NCI-H2107 treated with DMSO at 0.1 percent for 48 hours (cell line): Measurements from ENCODE around the gene MED7.
"Not testable (repeated sequence)": the region's sequence is repeated elsewhere in the genome, so short reads cannot be mapped to it uniquely, and the experiment has no call there.

Source experiments
- DNase-seq: peaks from one replicate; lab custom pipeline; 2025; ENCODE audit not compliant: unreplicated experiment; lab: John Stamatoyannopoulos, UW

The MED7 gene

GRCh38 chr5:157142317-157143126, at the start of gene MED7:
TSS of gene MED7 (minus strand) at chr5:157142865. CDS start at chr5:157139431, 3,434 bp downstream.
- peak; percentile 93 for DNase-seq

DNA sequence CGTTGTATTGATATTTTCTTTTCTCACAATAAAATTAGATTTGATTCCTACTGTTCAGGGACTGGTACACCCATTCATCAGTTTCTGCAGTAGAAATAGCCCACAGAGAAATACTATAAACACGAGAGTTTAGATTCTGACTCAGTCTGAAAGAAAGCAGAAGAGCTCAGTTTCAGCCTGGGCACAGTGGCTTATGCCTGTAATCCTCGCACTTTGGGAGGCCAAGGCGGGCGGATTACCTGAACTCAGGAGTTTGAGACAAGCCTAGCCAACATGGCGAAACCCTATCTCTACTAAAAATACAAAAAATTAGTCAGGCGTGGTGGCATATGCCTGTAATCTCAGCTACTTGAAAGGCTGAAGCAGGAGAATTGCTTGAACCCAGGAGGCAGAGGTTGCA, 46.6 kb upstream of the MED7 start:
- no peak for DNase-seq

DNA sequence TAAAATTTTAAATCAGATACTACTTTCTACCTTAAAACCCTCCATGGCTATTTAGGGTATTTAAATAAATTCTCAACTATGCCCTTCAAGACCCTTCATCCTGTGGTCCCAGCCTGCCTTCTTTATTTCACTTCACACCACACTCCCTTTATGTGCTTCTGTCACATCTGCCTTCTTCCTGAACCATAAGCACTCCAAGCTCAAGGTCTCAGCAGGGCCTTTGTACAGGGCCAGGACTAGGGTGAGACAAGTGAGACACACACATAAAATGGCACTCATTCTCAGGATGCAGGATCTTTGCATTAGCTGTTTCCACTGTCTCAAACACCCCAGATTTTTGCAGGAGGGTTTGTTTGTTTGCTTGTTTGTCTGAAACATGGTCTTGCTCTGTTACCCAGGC, 45.6 kb upstream of the MED7 start:
- DNase-seq, result no peak

DNA sequence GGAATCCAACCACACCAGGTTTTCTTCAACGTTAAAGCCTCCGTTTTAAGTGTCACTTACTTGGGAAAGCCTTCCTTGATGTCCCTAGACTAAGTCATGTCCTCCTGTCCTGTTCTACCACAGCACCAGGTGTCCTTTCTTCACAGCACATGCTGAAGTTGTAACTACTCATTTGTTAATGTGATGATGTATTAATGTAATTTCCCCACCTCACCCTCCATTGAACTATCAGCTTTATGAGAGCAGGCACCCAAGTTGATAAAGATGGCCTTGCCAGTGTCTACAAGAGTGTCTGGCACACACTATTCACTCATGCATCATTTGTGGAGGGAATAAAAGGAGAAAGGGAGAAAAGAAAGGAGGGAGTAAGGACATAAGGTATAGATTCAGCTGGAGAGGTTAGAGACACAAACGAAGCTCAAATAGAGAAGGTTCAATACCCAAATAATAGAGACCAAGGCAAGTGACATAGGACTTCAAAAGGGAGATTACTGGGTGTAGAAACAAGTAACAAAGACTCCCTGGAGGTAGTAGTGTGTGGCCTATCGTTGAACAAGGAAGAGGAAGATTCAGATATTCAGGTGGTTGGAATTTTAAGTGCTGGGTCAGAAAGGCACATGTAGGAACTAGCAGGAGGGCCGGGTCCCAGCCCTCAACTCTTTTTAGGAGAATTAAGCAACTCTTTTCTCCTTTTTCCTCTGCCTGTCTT, 44.5 kb upstream of the MED7 start:
- no peak for DNase-seq

DNA sequence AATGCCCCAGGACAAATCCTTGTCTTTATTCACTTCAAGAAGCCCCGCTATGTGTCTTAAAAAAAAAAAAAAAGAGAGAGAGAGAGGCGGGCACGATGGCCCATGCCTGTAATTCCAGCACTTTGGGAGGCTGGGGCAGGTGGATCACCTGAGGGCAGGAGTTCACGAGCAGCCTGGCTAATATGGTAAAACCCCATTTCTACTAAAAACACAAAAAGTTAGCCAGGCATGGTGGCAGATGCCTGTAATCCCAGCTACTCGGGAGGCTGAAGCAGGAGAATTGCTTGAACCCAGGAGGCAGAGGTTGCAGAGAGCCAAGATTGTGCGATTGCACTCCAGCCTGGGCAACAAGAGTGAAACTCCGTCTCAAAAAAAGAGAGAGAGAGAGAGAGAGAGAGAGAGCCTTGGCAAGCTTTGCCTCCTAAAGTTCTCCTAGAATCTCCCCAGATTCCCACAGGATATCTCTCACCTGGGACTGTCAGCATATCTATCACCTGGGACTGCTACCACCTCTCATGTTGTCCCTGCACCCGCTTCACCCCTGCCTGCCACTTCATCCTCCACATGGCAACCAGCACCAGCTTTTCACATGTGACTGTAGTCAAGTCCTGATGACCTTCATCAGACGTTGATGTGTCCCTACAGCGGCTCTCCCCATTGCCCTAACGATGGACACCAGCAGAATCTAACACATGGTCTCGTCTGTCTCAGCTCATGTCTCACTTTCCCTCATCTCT, 43.8 kb upstream of the MED7 start:
- no peak for DNase-seq

DNA sequence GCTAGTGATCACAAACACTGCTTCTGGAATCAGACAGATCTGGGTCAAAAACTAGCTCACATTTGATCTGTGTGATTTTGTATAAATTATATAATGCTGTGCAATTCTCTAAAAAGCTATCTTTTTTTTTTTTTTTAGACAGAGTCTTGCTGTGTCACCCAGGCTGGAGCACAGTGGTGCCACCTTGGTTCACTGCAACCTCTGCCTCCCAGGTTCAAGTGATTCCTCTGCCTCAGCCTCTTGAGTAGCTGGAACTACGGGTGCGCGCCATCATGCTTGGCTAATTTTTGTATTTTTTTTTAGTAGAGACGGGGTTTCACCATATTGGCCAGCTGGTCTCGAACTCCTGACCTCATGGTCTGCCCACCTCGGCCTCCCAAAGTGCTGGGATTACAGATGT, 42.5 kb upstream of the MED7 start:
- not testable (repeated sequence) for DNase-seq

- no peak for DNase-seq
Measured at GRCh38 chr5:157184117-157184670, 41.5 kb upstream of the MED7 start.

- DNase-seq, result no peak
Measured at GRCh38 chr5:157182143-157182757, 39.6 kb upstream of the MED7 start.

- no peak for DNase-seq
Measured at GRCh38 chr5:157180374-157181264, 38.0 kb upstream of the MED7 start, which contains the start of gene ITK. TSS of gene ITK (plus strand) at chr5:157180840. CDS start at chr5:157180978, 138 bp downstream.

- DNase-seq, result no peak
Measured at GRCh38 chr5:157178966-157179365, 36.3 kb upstream of the MED7 start.

DNA sequence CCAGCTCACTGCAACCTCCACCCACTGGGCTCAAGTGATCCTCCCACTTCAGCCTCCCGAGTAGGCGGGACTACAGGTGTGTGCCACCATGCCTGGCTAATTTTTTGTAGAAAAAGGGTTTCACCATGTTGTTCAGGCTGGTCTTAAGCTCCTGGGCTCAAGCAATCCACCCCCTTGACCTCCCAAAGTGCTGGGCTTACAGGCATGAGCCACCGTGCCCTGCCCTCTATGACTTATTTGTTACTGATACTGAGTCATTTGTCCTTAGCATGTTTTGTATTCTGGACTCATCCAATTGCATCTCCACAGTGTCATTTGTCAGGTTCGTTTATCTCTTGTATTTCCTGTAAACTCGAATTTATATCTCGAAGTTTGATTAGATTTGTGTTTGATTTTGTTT, 35.3 kb upstream of the MED7 start:
- DNase-seq, result no peak

GRCh38 chr5:157175071-157175612, 32.5 kb upstream of the MED7 start:
- DNase-seq, result no peak

DNA sequence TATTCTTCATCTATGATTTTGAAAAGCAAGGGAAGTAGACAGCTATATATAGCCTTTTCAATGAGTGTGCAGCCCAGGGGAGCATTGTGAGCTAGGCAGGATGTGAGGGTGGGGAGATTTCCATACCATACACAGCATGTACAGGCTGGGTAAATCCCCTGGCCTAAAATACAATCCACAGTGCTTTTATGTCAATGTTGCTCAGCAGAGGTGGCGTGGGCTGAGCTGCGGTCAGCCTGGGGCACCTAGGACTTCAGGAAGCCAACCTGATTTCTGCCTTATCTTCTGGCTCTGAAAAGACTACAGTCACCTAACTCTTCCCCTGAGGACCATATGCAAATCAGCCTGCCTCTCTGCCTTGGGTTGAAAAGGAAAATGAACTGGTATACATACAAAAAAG, 29.7 kb upstream of the MED7 start:
- no peak for DNase-seq

GRCh38 chr5:157168286-157168685, 25.6 kb upstream of the MED7 start:
- no peak for DNase-seq

GRCh38 chr5:157167214-157167621, 24.6 kb upstream of the MED7 start:
- no peak for DNase-seq

GRCh38 chr5:157166214-157167213, 23.8 kb upstream of the MED7 start, which contains the start of gene GARIN3:
TSS of gene GARIN3 (minus strand) at chr5:157166264. CDS start at chr5:157166168, 96 bp downstream.
- DNase-seq, result no peak

- DNase-seq, result no peak
Measured at GRCh38 chr5:157165668-157166067, 23.0 kb upstream of the MED7 start.

DNA sequence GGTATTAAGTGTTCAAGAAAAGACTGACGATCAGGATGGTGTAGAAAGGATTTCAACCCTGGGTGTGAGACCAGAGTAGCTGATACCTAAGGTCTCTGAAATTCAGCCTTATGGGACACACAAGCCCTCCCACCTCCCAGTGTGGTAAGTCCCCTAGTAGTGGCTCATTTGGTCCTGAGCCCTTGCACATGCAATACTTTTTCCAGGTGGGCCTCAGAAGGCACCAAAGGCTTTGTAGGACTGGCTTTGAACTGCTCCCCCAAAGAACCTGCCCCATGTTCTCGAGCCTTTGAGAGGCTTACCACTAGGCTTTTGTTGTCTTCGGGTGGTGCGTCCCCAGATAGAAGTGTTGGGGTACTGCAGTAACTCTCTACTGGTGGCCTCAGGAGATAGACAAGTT, 22.6 kb upstream of the MED7 start:
- DNase-seq, result no peak
